Uterus (tissue), 4 donors: Measurements from ENCODE around the gene PRR33. TPM values are rescaled to one million over a fixed set of nuclear protein-coding genes. Genes with fewer than 3 reads are reported as not detected.

Experiments used
- DNase-seq, 2 donors: peaks; one replicate each; pipeline ENCODE4 v3.0.0-alpha.2; 2019 to 2020
- H3K27ac ChIP-seq, 2 donors: fragments of 200-600 bp; sonication (generic); 1 replicate in 1 of 2; 2 replicates in 1 of 2; pipeline ENCODE4 v1.5.1; 2016 to 2018
- H3K27me3 ChIP-seq, 2 donors: fragments of 200-600 bp; sonication (generic); one replicate each; pipeline ENCODE4 v1.5.1; 2018 to 2019; ENCODE audit warnings: control low read depth in 1 of 2
- H3K36me3 ChIP-seq, 2 donors: fragments of 200-600 bp; sonication (generic); one replicate each; pipeline ENCODE4 v1.5.1; 2019; ENCODE audit warnings: control low read depth in 1 of 2
- H3K4me1 ChIP-seq, 2 donors: fragments of 200-600 bp; sonication (generic); one replicate each; pipeline ENCODE4 v1.5.1; 2018 to 2019; ENCODE audit warnings: control low read depth in 1 of 2
- H3K4me3 ChIP-seq, 2 donors: fragments of 200-600 bp; sonication (generic); 1 replicate in 1 of 2; 2 replicates in 1 of 2; pipeline ENCODE4 v1.5.1; 2018 to 2019; ENCODE audit warnings: mild to moderate bottlenecking in 1 of 2
- H3K9me3 ChIP-seq, 2 donors: fragments of 200-600 bp; sonication (generic); one replicate each; pipeline ENCODE4 v1.5.1; 2019; ENCODE audit warnings: control low read depth in 1 of 2
- POLR2A ChIP-seq, 2 donors: fragments of 450-650 bp; IDR thresholded peaks; one replicate each; pipeline ENCODE4 v1.6.1; 2016; ENCODE audit warnings: antibody characterized with exemption in 2 of 2, mild to moderate bottlenecking in 1 of 2, moderate library complexity in 1 of 2
- intact Hi-C: fragments of 100-400 bp; cut with DNase I; formaldehyde crosslinking; loops from one replicate; pipeline ENCODE4 v1.15.1; 2023; ENCODE audit warnings: low total_unique reads
- total RNA-seq, 4 donors: library from RNA; depleted of rRNA in 3 of 4; stranded (reverse); fragments of >200 nt in 3 of 4; gene quantifications; one replicate each; pipeline versions ENCODE4 v1.1.0 to v1.2.4, GENCODE V29; 2014 to 2023
- TF ChIP-seq, protein P1 (sequence below), 4 experiments: fragments of 200-600 bp in 2 of 4; fragments of 450-650 bp in 2 of 4; sonication (generic) in 2 of 4; IDR thresholded peaks; one replicate each; pipeline ENCODE4 v1.5.1; 2016 to 2019; ENCODE audit warnings: antibody characterized with exemption in 4 of 4, mild to moderate bottlenecking in 2 of 4, moderate library complexity in 1 of 4
- donor health status: DM: yes; HTN: yes; CAD: no.

The PRR33 gene
- total RNA-seq, 4 donors from 2014 or later: not detected

DNA sequence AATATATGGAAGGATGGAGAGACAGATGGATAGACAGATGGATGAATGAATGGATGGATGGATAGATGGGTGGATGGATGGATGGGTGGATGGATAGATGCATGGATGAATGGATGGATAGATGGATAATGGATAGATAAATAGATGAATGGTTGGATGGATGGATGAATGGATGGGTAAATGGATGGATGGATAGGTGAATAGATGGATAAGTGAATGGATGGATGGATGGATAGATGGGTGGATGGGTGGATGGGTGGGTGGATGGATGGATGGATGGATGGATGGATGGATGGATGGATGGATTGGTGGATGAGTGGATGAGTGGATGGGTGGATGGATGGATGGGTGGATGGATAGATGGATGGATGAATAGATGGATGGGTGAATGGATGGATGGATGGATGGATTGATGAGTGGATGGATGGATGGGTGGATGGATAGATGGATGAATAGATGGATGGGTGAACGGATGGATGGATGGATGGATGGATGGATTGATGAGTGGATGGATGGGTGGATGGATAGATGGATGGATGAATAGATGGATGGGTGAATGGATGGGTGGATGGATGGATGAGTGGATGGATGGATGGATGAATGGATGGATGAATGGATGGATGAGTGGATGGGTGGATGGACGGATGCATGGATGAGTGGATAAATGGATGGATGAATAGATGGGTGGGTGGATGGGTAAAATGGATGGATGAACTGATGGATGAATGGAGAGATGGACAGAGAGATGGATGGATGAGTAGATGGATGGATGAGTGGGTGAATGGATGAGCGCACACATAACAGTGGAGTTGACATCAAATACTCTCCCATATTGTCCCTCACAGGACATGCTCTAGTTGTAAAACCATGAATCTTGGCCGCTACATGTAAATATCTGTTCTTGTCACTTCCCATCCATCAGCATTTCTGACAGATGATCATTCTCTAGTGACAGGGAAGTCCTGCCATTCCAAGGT lies 30.0 kb downstream of the PRR33 start:
- TF ChIP-seq, protein P1, sequence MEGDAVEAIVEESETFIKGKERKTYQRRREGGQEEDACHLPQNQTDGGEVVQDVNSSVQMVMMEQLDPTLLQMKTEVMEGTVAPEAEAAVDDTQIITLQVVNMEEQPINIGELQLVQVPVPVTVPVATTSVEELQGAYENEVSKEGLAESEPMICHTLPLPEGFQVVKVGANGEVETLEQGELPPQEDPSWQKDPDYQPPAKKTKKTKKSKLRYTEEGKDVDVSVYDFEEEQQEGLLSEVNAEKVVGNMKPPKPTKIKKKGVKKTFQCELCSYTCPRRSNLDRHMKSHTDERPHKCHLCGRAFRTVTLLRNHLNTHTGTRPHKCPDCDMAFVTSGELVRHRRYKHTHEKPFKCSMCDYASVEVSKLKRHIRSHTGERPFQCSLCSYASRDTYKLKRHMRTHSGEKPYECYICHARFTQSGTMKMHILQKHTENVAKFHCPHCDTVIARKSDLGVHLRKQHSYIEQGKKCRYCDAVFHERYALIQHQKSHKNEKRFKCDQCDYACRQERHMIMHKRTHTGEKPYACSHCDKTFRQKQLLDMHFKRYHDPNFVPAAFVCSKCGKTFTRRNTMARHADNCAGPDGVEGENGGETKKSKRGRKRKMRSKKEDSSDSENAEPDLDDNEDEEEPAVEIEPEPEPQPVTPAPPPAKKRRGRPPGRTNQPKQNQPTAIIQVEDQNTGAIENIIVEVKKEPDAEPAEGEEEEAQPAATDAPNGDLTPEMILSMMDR (IDR thresholded peaks at IDR 0.05): no peak
- no peak for TF ChIP-seq POLR2A (IDR thresholded peaks at IDR 0.05)
- no peak for DNase-seq
- peak overlapping the region in 1 of 2 donors; percentile 93 for H3K27ac ChIP-seq
- intact Hi-C loops: no loop called here
- H3K36me3 ChIP-seq: no peaks in the 10 kb centered on the region
- no peaks in the 10 kb centered on the region for H3K9me3 ChIP-seq
- peaks cover 0 to 12% of the 10 kb centered on the region in 2 donors for H3K4me1 ChIP-seq
- H3K4me3 ChIP-seq: no peak overlapping the region
- no peaks in the 10 kb centered on the region for H3K27me3 ChIP-seq

DNA sequence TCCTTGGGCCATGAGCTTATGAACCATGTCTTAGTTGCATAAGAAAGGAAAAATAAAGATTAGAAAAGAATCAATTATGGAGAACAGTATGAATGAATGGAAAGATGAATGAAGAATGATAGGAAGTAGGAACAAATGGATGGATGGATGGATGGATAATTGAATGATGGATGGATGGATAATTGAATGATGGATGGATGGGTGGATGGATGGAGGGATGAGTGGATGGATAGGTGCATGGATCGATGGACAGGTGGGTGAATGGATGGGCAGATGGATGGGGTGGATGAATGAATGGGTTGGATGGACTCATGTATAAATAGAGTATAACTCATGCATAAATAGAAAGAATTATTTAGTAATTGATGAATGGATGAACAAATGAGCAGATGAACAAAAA lies 31.6 kb downstream of the PRR33 start:
- no peaks in the 10 kb centered on the region for H3K9me3 ChIP-seq
- no peak for DNase-seq
- H3K27me3 ChIP-seq: no peaks in the 10 kb centered on the region
- H3K4me1 ChIP-seq: peaks cover 0 to 4% of the 10 kb centered on the region in 2 donors
- intact Hi-C loops: no loop called here
- H3K4me3 ChIP-seq: no peak overlapping the region
- no peaks in the 10 kb centered on the region for H3K36me3 ChIP-seq
- H3K27ac ChIP-seq: no peak overlapping the region
- no peak for TF ChIP-seq POLR2A (IDR thresholded peaks at IDR 0.05)
- TF ChIP-seq, protein P1 (IDR thresholded peaks at IDR 0.05): no peak

DNA sequence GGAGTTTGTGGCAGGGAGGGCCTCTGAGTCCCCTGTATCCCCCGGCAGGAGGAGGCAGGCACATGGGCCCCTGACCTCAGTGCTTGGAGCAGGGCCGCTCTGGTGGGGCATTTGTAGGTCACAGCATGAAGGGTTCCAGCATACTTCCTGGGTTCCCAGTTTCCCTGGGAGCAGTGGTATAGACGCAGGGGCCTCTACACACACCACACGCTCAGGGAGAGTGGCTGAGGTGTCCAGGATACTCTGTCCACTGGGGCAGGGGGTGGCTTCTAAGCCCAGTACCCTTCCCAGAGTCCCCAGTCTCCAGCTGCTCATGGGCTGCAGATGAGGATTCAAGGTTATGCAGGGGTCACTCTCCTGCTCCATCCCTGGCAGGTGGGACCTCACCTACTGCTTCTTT lies 32.7 kb downstream of the PRR33 start:
- H3K27ac ChIP-seq: no peak overlapping the region
- H3K27me3 ChIP-seq: no peaks in the 10 kb centered on the region
- no peak for DNase-seq
- intact Hi-C loops: no loop called here
- H3K9me3 ChIP-seq: no peaks in the 10 kb centered on the region
- no peaks in the 10 kb centered on the region for H3K36me3 ChIP-seq
- H3K4me1 ChIP-seq: no peaks in the 10 kb centered on the region
- H3K4me3 ChIP-seq: no peak overlapping the region
- TF ChIP-seq, protein P1 (IDR thresholded peaks at IDR 0.05): no peak
- TF ChIP-seq POLR2A (IDR thresholded peaks at IDR 0.05): no peak

DNA sequence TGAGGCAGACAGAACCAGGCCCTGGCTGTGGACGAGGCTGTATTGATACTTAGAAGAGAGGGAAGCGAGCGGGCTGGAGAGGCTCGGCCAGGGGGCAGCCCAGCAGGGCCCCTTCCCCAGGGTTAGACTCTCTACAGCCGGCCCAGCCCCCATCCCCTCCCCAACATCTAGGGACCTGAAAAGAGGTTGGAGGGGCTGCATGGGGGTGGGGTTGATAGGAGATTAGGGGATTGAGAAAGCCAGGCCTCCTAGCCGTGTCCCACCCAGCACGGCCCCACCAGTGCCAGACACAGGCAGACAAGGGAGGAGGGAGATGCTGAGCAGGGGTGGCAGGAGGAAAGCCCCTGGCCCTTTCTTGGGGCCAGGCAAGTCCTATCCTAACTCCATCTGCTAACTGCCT lies 33.1 kb downstream of the PRR33 start:
- no peak for DNase-seq
- no peaks in the 10 kb centered on the region for H3K9me3 ChIP-seq
- no peaks in the 10 kb centered on the region for H3K36me3 ChIP-seq
- no peaks in the 10 kb centered on the region for H3K4me1 ChIP-seq
- no peak overlapping the region for H3K27ac ChIP-seq
- no peaks in the 10 kb centered on the region for H3K27me3 ChIP-seq
- TF ChIP-seq, protein P1 (IDR thresholded peaks at IDR 0.05): no peak
- TF ChIP-seq POLR2A (IDR thresholded peaks at IDR 0.05): no peak
- intact Hi-C loops: no loop called here
- H3K4me3 ChIP-seq: no peak overlapping the region

DNA sequence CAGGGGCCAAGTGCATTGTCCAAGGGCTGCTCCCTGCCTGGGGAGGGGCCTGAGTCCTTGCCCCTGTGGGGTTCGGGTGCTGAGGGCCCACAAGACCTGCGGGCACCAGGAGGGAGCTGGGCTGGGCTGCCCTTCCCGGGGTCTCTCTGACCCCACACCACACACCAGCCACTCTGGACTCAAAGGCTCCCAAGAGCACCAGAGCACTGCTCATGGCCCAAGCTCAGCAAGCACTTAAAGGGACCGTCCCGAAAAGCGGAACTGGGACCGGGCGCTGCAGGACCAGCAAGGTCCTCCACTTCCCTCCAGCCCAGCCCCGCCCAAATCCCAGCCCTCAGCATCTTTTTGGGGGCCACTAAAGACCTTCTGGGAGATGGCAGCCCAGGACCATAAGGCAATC lies 33.5 kb downstream of the PRR33 start:
- Histone ChIP-seq H3K4me3 (no peak overlapping the region), H3K36me3 (no peaks in the 10 kb centered on the region), H3K27ac (no peak overlapping the region), H3K27me3 (no peaks in the 10 kb centered on the region), H3K9me3 (no peaks in the 10 kb centered on the region), H3K4me1 (no peaks in the 10 kb centered on the region)
- TF ChIP-seq POLR2A (IDR thresholded peaks at IDR 0.05): no peak
- TF ChIP-seq, protein P1 (IDR thresholded peaks at IDR 0.05): no peak
- intact Hi-C loops: no loop called here
- no peak for DNase-seq
